ENCODE results near the gene TTC21A.

TTC21A gene

DNA sequence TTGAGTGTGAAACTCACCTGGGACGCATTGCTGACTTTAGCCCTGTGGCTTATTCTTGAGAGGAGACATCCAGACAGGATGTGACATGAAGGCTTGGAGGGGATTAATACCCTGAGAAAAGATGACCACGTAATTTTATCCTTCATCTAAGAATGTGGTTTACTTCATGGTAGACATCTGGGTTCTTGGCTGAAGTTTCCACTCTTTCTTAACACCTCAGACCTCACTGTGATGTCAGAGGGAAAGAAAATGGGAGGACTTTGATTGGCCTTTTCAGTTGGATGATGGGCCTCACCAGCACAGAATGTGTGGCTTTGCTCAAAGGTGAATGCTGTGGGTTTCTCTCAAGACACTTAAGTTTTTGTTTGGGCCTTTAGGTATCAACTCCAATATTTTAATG is 16.6 kb upstream of the TTC21A start (continued):
- TF ChIP-seq POU6F1 (CRISPR knock-in tag; IDR thresholded peaks at IDR 0.05; ENCODE audit: borderline replicate concordance, low read depth): no peak
- TF ChIP-seq BACH2 (CRISPR knock-in tag; IDR thresholded peaks at IDR 0.05; ENCODE audit: borderline replicate concordance): no peak
- TF ChIP-seq, protein P1, sequence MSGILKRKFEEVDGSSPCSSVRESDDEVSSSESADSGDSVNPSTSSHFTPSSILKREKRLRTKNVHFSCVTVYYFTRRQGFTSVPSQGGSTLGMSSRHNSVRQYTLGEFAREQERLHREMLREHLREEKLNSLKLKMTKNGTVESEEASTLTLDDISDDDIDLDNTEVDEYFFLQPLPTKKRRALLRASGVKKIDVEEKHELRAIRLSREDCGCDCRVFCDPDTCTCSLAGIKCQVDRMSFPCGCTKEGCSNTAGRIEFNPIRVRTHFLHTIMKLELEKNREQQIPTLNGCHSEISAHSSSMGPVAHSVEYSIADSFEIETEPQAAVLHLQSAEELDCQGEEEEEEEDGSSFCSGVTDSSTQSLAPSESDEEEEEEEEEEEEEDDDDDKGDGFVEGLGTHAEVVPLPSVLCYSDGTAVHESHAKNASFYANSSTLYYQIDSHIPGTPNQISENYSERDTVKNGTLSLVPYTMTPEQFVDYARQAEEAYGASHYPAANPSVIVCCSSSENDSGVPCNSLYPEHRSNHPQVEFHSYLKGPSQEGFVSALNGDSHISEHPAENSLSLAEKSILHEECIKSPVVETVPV (CRISPR knock-in tag; IDR thresholded peaks at IDR 0.05): no peak
- TF ChIP-seq, protein P2, sequence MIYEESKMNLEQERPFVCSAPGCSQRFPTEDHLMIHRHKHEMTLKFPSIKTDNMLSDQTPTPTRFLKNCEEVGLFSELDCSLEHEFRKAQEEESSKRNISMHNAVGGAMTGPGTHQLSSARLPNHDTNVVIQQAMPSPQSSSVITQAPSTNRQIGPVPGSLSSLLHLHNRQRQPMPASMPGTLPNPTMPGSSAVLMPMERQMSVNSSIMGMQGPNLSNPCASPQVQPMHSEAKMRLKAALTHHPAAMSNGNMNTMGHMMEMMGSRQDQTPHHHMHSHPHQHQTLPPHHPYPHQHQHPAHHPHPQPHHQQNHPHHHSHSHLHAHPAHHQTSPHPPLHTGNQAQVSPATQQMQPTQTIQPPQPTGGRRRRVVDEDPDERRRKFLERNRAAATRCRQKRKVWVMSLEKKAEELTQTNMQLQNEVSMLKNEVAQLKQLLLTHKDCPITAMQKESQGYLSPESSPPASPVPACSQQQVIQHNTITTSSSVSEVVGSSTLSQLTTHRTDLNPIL (CRISPR knock-in tag; IDR thresholded peaks at IDR 0.05; ENCODE audit: low read depth): no peak

- no peak for ATAC-seq
- TF ChIP-seq ZNF8 (CRISPR knock-in tag; IDR thresholded peaks at IDR 0.05): no peak
- TF ChIP-seq ZFP3 (CRISPR knock-in tag; IDR thresholded peaks at IDR 0.05): no peak
- no peak for TF ChIP-seq ZNF565 (CRISPR knock-in tag; conservative IDR thresholded peaks at IDR 0.05; ENCODE audit: low read depth)
- TF ChIP-seq ARNTL (CRISPR knock-in tag; IDR thresholded peaks at IDR 0.05; ENCODE audit: borderline replicate concordance, low read depth): no peak
These were observed 12.4 kb upstream of the TTC21A start for GRCh38 chr3:39094851-39095677.

- no peak for ATAC-seq
- TF ChIP-seq, protein P2 (CRISPR knock-in tag; IDR thresholded peaks at IDR 0.05; ENCODE audit: low read depth): no peak
- TF ChIP-seq ARNTL (CRISPR knock-in tag; IDR thresholded peaks at IDR 0.05; ENCODE audit: borderline replicate concordance, low read depth) (no peak), ZNF565 (CRISPR knock-in tag; conservative IDR thresholded peaks at IDR 0.05; ENCODE audit: low read depth) (no peak), ISL1 (CRISPR knock-in tag; IDR thresholded peaks at IDR 0.05) (no peak), TOX (CRISPR knock-in tag; IDR thresholded peaks at IDR 0.05; ENCODE audit: borderline replicate concordance) (no peak), SNAI2 (CRISPR knock-in tag; IDR thresholded peaks at IDR 0.05) (no peak), RARB (CRISPR knock-in tag; IDR thresholded peaks at IDR 0.05) (no peak), ESRRG (CRISPR knock-in tag; IDR thresholded peaks at IDR 0.05) (no peak)
- TF ChIP-seq, protein P3, sequence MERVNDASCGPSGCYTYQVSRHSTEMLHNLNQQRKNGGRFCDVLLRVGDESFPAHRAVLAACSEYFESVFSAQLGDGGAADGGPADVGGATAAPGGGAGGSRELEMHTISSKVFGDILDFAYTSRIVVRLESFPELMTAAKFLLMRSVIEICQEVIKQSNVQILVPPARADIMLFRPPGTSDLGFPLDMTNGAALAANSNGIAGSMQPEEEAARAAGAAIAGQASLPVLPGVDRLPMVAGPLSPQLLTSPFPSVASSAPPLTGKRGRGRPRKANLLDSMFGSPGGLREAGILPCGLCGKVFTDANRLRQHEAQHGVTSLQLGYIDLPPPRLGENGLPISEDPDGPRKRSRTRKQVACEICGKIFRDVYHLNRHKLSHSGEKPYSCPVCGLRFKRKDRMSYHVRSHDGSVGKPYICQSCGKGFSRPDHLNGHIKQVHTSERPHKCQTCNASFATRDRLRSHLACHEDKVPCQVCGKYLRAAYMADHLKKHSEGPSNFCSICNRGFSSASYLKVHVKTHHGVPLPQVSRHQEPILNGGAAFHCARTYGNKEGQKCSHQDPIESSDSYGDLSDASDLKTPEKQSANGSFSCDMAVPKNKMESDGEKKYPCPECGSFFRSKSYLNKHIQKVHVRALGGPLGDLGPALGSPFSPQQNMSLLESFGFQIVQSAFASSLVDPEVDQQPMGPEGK (CRISPR knock-in tag; IDR thresholded peaks at IDR 0.05; ENCODE audit: borderline replicate concordance): no peak
These were observed 11.7 kb upstream of the TTC21A start for GRCh38 chr3:39095778-39096177.

DNA sequence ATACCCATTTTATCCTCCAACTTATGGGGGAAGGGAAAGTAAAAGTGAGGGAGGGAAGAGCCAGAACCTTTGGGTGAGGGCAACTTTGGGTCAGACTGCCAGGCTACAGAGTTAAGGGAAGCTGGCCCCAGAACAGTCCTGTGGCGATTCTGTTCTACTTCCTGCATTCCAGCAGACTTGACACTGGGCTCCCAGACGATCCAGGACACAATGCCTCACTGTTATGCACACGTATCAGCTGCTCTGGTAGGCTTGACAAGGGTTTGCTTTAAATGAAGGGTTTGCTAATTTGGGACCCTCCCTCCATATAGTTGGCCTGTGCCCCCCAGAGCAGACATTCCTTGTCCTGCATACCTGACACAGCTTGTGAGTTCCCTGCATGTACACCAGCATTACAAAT is 10.7 kb upstream of the TTC21A start:
- ATAC-seq: no peak
- TF ChIP-seq SNAI2 (CRISPR knock-in tag; IDR thresholded peaks at IDR 0.05) (no peak), OSR1 (CRISPR knock-in tag; IDR thresholded peaks at IDR 0.05) (no peak), TOX (CRISPR knock-in tag; IDR thresholded peaks at IDR 0.05; ENCODE audit: borderline replicate concordance) (no peak), ZNF8 (CRISPR knock-in tag; IDR thresholded peaks at IDR 0.05) (no peak), ZC3H10 (CRISPR knock-in tag; IDR thresholded peaks at IDR 0.05) (no peak), PPARA (CRISPR knock-in tag; IDR thresholded peaks at IDR 0.05; ENCODE audit: borderline replicate concordance) (no peak), TSHZ2 (CRISPR knock-in tag; IDR thresholded peaks at IDR 0.05) (no peak), CSDC2 (CRISPR knock-in tag; IDR thresholded peaks at IDR 0.05) (no peak), ZNF565 (CRISPR knock-in tag; conservative IDR thresholded peaks at IDR 0.05; ENCODE audit: low read depth) (no peak), GLIS3 (CRISPR knock-in tag; IDR thresholded peaks at IDR 0.05) (no peak), ARNTL (CRISPR knock-in tag; IDR thresholded peaks at IDR 0.05; ENCODE audit: borderline replicate concordance, low read depth) (no peak), POU6F1 (CRISPR knock-in tag; IDR thresholded peaks at IDR 0.05; ENCODE audit: borderline replicate concordance, low read depth) (no peak), ISL1 (CRISPR knock-in tag; IDR thresholded peaks at IDR 0.05) (no peak)
- TF ChIP-seq, protein P1 (CRISPR knock-in tag; IDR thresholded peaks at IDR 0.05): no peak

All from SK-N-SH treated with all-trans-retinoic acid at 6 μM for 48 hours (cell line).